ENCODE data around the gene MFF. TPM values are rescaled to one million over a fixed set of nuclear protein-coding genes. Genes with fewer than 3 reads are reported as not detected.

Gene MFF
- total RNA-seq, 2 experiments from 2014 or later, result 66.5 to 73.9 TPM

GRCh38 chr2:227317834-227318233, 7.2 kb upstream of the MFF start:
- Mint-ChIP-seq H3K27me3 (peaks cover 3% of the 10 kb centered on the region), H3K27ac (no peak overlapping the region)
- intact Hi-C loops (cut with micrococcal nuclease), result no loop called here

GRCh38 chr2:227320305-227321094, 4.6 kb upstream of the MFF start:
- Mint-ChIP-seq H3K27ac (no peak overlapping the region), H3K27me3 (peaks cover 3% of the 10 kb centered on the region), H3K4me3 (no peak overlapping the region), H3K36me3 (ENCODE audit: low read depth) (no peaks in the 10 kb centered on the region), H3K9me3 (peaks cover 7% of the 10 kb centered on the region), H3K4me1 (ENCODE audit: low read depth) (peaks cover 14% of the 10 kb centered on the region)
- CTCF ChIA-PET, result no interaction called here
- POLR2A ChIA-PET, result no interaction called here
- DNase-seq, result no peak
- TF ChIP-seq CTCF (IDR thresholded peaks at IDR 0.05), result no peak
- intact Hi-C loops (cut with micrococcal nuclease), result no loop called here
- ATAC-seq, result no peak

More at GRCh38 chr2:227317834-227318233, 7.2 kb upstream of the MFF start:
- ATAC-seq (no peak), DNase-seq (no peak)
- Mint-ChIP-seq H3K4me1 (ENCODE audit: low read depth) (peaks cover under 1% of the 10 kb centered on the region), H3K36me3 (ENCODE audit: low read depth) (no peaks in the 10 kb centered on the region), H3K4me3 (no peak overlapping the region), H3K9me3 (peaks cover 7% of the 10 kb centered on the region)
- ChIA-PET POLR2A (interaction anchor here (1.1 to 1.2 kb wide), 2 partner anchors 16 to 21 kb away, joined by 3 read pairs; no protein-coding TSS in a partner anchor), CTCF (no interaction called here)
- TF ChIP-seq CTCF (IDR thresholded peaks at IDR 0.05), result no peak

GRCh38 chr2:227322530-227323205, 2.4 kb upstream of the MFF start:
- no peak for ATAC-seq

GRCh38 chr2:227323818-227324217, 1.2 kb upstream of the MFF start:
- Mint-ChIP-seq H3K4me3 (peak overlapping the region; percentile 90), H3K36me3 (ENCODE audit: low read depth) (no peaks in the 10 kb centered on the region), H3K9me3 (peaks cover 4% of the 10 kb centered on the region), H3K27me3 (no peaks in the 10 kb centered on the region), H3K27ac (no peak overlapping the region), H3K4me1 (ENCODE audit: low read depth) (peaks cover 29% of the 10 kb centered on the region)
- no peak for TF ChIP-seq CTCF (IDR thresholded peaks at IDR 0.05)
- ChIA-PET CTCF (no interaction called here), POLR2A (no interaction called here)
- ATAC-seq (no peak), DNase-seq (no peak)
- intact Hi-C loops (cut with micrococcal nuclease), result no loop called here

More at GRCh38 chr2:227322530-227323205, 2.4 kb upstream of the MFF start:
- peaks cover 2% of the 10 kb centered on the region for H3K27me3 Mint-ChIP-seq
- TF ChIP-seq CTCF (IDR thresholded peaks at IDR 0.05), result no peak
- intact Hi-C loops (cut with micrococcal nuclease), result no loop called here
- no peaks in the 10 kb centered on the region for H3K36me3 Mint-ChIP-seq (ENCODE audit: low read depth)
- POLR2A ChIA-PET, result no interaction called here
- H3K27ac Mint-ChIP-seq, result no peak overlapping the region
- CTCF ChIA-PET, result interaction anchor here (0.8 kb wide), 1 partner anchor 34 kb away, joined by 3 read pairs; no protein-coding TSS in a partner anchor
- peaks cover 5% of the 10 kb centered on the region for H3K9me3 Mint-ChIP-seq
- DNase-seq, result no peak
- peaks cover 21% of the 10 kb centered on the region for H3K4me1 Mint-ChIP-seq (ENCODE audit: low read depth)
- H3K4me3 Mint-ChIP-seq, result no peak overlapping the region

- TF ChIP-seq CTCF (IDR thresholded peaks at IDR 0.05), result no peak
- no peaks in the 10 kb centered on the region for H3K36me3 Mint-ChIP-seq (ENCODE audit: low read depth)
- CTCF ChIA-PET, result no interaction called here
- H3K9me3 Mint-ChIP-seq, result peaks cover 4% of the 10 kb centered on the region
- H3K27ac Mint-ChIP-seq, result peak overlapping the region; percentile 75
- no peaks in the 10 kb centered on the region for H3K27me3 Mint-ChIP-seq
- POLR2A ChIA-PET, result interaction anchor here (1.1 kb wide), 1 partner anchor 135 kb away, joined by 3 read pairs; no protein-coding TSS in a partner anchor
- intact Hi-C loops (cut with micrococcal nuclease), result no loop called here
- H3K4me3 Mint-ChIP-seq, result peak overlapping the region; percentile 90
- ATAC-seq (no peak), DNase-seq (no peak)
- peaks cover 29% of the 10 kb centered on the region for H3K4me1 Mint-ChIP-seq (ENCODE audit: low read depth)
These were observed 433 bp upstream of the MFF start for GRCh38 chr2:227324642-227324994.
